Brain microvascular endothelial cell (primary cell): ENCODE results near the gene IL34.

ENCODE experiments used
- DNase-seq: peaks from one replicate; pipeline ENCODE4 v3.0.0-alpha.2; 2020
- H3K27ac ChIP-seq: fragments of 250-450 bp; sonication (Bioruptor Pico); 2 replicates; pipeline ENCODE4 v1.5.1; 2020; ENCODE audit warnings: mild to moderate bottlenecking, moderate library complexity
- H3K27me3 ChIP-seq: fragments of 250-450 bp; sonication (Bioruptor Pico); replicated peaks from 2 replicates; pipeline ENCODE4 v1.5.1; 2020; ENCODE audit warnings: mild to moderate bottlenecking
- H3K36me3 ChIP-seq: fragments of 250-450 bp; sonication (Bioruptor Pico); replicated peaks from 2 replicates; pipeline ENCODE4 v1.5.1; 2020; ENCODE audit warnings: mild to moderate bottlenecking
- H3K4me3 ChIP-seq: 2 replicates; pipeline ENCODE4 v1.5.1; 2011; ENCODE audit warnings: low read depth, mild to moderate bottlenecking, control low read depth, low read length, moderate library complexity
- CTCF ChIP-seq: IDR thresholded peaks from 2 replicates; pipeline ENCODE4 v1.5.1; 2011; ENCODE audit warnings: low read depth, mild to moderate bottlenecking, moderate library complexity, low read length, control low read depth, inconsistent platforms; ENCODE audit errors: missing control alignments
- in situ Hi-C: cut with HindIII; loops from 2 replicates; pipeline ENCODE4 v1.10.0; 2017; ENCODE audit warnings: low sequenced_read_pairs, low pct_ligation_motif_present

Gene IL34

DNA sequence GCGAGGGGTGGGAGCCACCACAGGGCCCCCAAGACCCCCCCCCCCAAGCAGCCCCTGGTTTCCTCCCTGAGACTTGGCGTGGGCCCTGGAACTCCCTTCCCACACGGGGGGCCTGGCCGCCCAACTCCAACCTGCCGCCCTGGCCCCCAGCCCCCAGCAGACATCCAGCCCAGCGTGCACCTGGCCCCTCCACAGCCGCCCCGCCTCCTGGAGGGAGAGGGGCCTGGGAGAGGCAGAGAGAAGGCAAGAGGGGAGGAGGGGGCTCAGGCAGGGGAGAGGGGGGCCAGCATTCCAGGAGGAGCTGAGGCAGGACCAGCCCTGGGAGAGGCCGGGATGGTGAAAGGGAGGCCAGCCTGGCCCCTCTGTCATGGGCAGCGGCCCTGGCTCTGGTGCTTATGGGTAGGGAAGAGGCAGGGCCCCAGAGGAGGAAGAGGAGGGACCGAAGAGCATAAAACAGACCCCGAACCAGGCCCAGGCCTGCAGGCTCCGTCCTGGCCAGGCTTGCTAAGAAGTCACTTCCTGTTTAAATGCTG lies 16.7 kb downstream of the IL34 start:
- DNase-seq: no peak
- Histone ChIP-seq H3K36me3 (peaks cover 19% of the 10 kb centered on the region), H3K27me3 (no peaks in the 10 kb centered on the region), H3K4me3 (no peak overlapping the region), H3K27ac (no peak overlapping the region)
- no peak for TF ChIP-seq CTCF
- in situ Hi-C loops: no loop called here

DNA sequence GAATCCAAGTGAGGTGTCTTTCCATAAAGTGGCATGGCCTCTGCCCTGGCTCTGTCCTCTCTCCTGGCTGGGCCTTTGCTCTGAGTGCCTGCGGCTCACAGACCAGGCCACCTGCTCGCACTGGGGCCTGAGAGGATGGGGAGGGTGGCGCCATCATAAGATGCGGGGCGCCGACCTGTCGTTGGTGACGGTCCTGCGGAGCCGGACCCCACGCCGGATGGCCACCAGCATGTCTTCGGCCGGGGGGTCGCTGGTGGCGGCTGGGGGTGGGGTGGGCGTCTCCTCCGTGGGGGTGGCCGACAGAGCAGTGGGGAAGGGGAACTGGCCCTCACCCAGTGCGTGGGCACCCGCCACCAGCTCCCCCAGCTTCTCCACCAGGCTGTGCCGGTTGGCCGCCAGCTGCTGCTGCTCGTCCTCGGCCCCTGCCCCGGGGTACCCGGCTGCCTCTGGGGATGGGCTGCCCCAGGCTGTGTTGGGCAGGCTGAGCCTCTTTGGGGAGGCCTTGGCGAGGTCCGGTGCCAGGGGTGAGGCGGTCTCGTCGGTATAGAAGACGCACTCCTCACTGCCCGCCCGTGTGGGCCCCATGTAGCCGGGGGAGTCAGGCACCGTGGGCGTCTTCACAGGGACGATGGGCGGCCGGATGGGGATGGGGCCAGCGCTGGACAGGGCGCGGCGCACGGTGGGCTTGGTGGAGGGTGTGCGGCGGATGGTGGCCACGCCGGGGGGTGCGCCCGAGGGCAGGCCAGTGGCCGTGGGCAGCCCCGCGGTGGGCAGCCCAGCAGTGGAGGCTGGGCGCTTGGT lies 17.4 kb downstream of the IL34 start:
- TF ChIP-seq CTCF: no peak
- peaks cover 19% of the 10 kb centered on the region for H3K36me3 ChIP-seq
- H3K27ac ChIP-seq: no peak overlapping the region
- in situ Hi-C loops: no loop called here
- H3K27me3 ChIP-seq: no peaks in the 10 kb centered on the region
- H3K4me3 ChIP-seq: no peak overlapping the region
- no peak for DNase-seq

DNA sequence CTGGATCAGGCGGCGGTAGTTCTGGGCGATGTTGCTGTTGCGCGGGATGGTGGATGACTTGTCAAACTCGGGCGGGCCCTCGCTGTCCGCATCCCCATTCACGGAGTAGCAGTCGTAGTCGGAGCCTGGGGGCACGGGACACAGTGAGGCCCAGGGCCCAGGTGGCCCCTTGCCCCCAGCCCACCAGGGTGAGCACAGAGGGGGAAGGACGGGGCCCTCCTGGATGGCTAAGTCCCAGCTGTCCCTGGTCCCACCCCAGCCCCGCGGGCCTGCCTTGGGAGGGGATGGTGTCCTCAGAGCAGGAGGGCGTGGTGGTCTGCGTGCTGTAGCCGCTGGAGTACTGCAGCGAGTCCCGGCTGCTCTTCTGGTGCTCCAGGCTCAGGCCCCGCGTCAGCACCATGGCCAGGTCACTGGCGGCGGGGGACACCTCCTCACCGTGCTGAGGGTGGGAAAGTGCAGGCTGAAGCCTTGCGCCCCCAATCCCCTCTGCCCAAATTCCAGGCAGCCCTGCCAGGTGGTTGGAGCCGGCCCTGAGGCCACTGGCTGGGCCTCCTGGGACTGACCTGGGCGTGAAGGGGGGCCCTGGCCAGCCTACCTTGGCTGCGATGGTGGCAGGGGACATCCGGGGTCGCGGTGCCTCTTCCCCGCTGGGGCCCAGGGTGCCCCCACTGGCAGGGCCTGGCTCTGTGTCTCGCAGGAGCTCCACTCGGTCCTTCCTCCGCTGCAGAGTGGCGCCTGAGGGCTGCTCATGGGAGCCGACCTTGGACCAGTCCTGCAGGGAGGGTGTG lies 18.2 kb downstream of the IL34 start:
- in situ Hi-C loops: no loop called here
- no peak overlapping the region for H3K4me3 ChIP-seq
- H3K27me3 ChIP-seq: no peaks in the 10 kb centered on the region
- no peak for TF ChIP-seq CTCF
- peaks cover 19% of the 10 kb centered on the region for H3K36me3 ChIP-seq
- no peak overlapping the region for H3K27ac ChIP-seq
- DNase-seq: no peak

GRCh38 chr16:70665113-70665694 lies 18.8 kb downstream of the IL34 start:
- TF ChIP-seq CTCF: no peak
- H3K27ac ChIP-seq: no peak overlapping the region
- no peak for DNase-seq
- H3K4me3 ChIP-seq: no peak overlapping the region
- in situ Hi-C loops: no loop called here
- no peaks in the 10 kb centered on the region for H3K27me3 ChIP-seq
- H3K36me3 ChIP-seq: peaks cover 19% of the 10 kb centered on the region

- Histone ChIP-seq H3K27me3 (no peaks in the 10 kb centered on the region), H3K4me3 (no peak overlapping the region), H3K36me3 (peaks cover 19% of the 10 kb centered on the region), H3K27ac (no peak overlapping the region)
- in situ Hi-C loops: no loop called here
- no peak for TF ChIP-seq CTCF
- no peak for DNase-seq
Observed at GRCh38 chr16:70665806-70666735, 19.7 kb downstream of the IL34 start.
